OCI-LY7 (cell line): Measurements from ENCODE around the gene ETV5. TPM values are rescaled to one million over a fixed set of nuclear protein-coding genes. Genes with fewer than 3 reads are reported as not detected.
"Not testable (repeated sequence)": the region's sequence is repeated elsewhere in the genome, so short reads cannot be mapped to it uniquely, and the experiment has no call there.

Experiments used
- BruUV-seq: library from RNA; stranded (reverse); fragments of 400-500 nt; replicated peaks from 2 replicates; lab custom pipeline; 2021; lab: Mats Ljungman, UMichigan
- CTCF ChIA-PET: fragments of 300-600 bp; sonication (Branson Sonifier 250); formaldehyde crosslinking; loops from one replicate; lab custom pipeline; 2022; ENCODE audit warnings: antibody characterized with exemption; ENCODE audit not compliant: unreplicated experiment; lab: Charles Lee
- POLR2A ChIA-PET: fragments of 300-600 bp; sonication (Branson Sonifier 250); formaldehyde crosslinking; loops from one replicate; lab custom pipeline; 2022; ENCODE audit warnings: antibody characterized with exemption; lab: Charles Lee
- DNase-seq: peaks from one replicate; pipeline ENCODE4 v3.0.0-alpha.2; 2015; ENCODE audit warnings: low spot score
- H2AFZ ChIP-seq: fragments of 200-600 bp; sonication (generic), shearing (Covaris generic); 2 replicates; pipeline ENCODE4 v1.6.1; 2014; ENCODE audit warnings: mild to moderate bottlenecking, antibody characterized with exemption, low read length, moderate library complexity
- H3K27ac ChIP-seq: fragments of 200-600 bp; sonication (generic); 2 replicates; pipeline ENCODE4 v1.5.1; 2014; ENCODE audit warnings: mixed run types, low read depth, mild to moderate bottlenecking, moderate library complexity, low read length, inconsistent platforms; ENCODE audit not compliant: poor library complexity, severe bottlenecking
- H3K36me3 ChIP-seq: fragments of 200-600 bp; sonication (generic); 2 replicates; pipeline ENCODE4 v1.6.1; 2014; ENCODE audit warnings: mild to moderate bottlenecking, antibody characterized with exemption, low read length, moderate library complexity, mixed read lengths; ENCODE audit not compliant: insufficient read depth
- H3K4me1 ChIP-seq: fragments of 200-600 bp; sonication (generic); 2 replicates; pipeline ENCODE4 v1.5.1; 2014; ENCODE audit warnings: mild to moderate bottlenecking, low read length; ENCODE audit not compliant: insufficient read depth, poor library complexity, severe bottlenecking
- H3K4me2 ChIP-seq: fragments of 200-600 bp; sonication (generic); 2 replicates; pipeline ENCODE4 v1.6.1; 2014; ENCODE audit warnings: mild to moderate bottlenecking, low read length
- H3K4me3 ChIP-seq: fragments of 200-600 bp; sonication (generic); 2 replicates; pipeline ENCODE4 v1.5.1; 2014; ENCODE audit warnings: mild to moderate bottlenecking, low read depth, low read length; ENCODE audit not compliant: poor library complexity, severe bottlenecking
- H3K79me2 ChIP-seq: fragments of 200-600 bp; sonication (generic); 2 replicates; pipeline ENCODE4 v1.6.1; 2016; ENCODE audit warnings: low read depth, mild to moderate bottlenecking, low read length, moderate library complexity, mixed read lengths; ENCODE audit not compliant: insufficient read depth
- H3K9me2 ChIP-seq: fragments of 200-600 bp; sonication (generic); 2 replicates; pipeline ENCODE4 v1.6.1; 2016; ENCODE audit warnings: mild to moderate bottlenecking, low read length, mixed read lengths; ENCODE audit not compliant: insufficient read depth
- H3K9me3 ChIP-seq: fragments of 200-600 bp; sonication (generic); 2 replicates; pipeline ENCODE4 v1.6.1; 2014; ENCODE audit warnings: mild to moderate bottlenecking, mixed run types, low read length, mixed read lengths
- H4K20me1 ChIP-seq: fragments of 200-600 bp; sonication (generic); 2 replicates; pipeline ENCODE4 v1.6.1; 2014; ENCODE audit warnings: mild to moderate bottlenecking, antibody characterized with exemption, low read length, moderate library complexity, mixed read lengths; ENCODE audit not compliant: insufficient read depth
- CTCF ChIP-seq: fragments of 200-600 bp; sonication (generic); conservative IDR thresholded peaks from 2 replicates; pipeline ENCODE4 v1.5.1; 2014; ENCODE audit warnings: mild to moderate bottlenecking, antibody characterized with exemption, low read length, moderate library complexity, mixed read lengths
- EZH2phosphoT487 ChIP-seq: fragments of 200-600 bp; sonication (generic); IDR thresholded peaks from 2 replicates; pipeline ENCODE4 v1.6.1; 2018; ENCODE audit warnings: low read depth, borderline replicate concordance, mild to moderate bottlenecking, mixed run types, antibody characterized with exemption, low read length, moderate library complexity, mixed read lengths
- intact Hi-C: fragments of 100-400 bp; cut with micrococcal nuclease; formaldehyde crosslinking; loops from one replicate; pipeline ENCODE4 v1.10.0; 2022; ENCODE audit not compliant: unreplicated experiment
- total RNA-seq, 2 experiments: library from RNA; depleted of rRNA in 1 of 2; stranded (reverse); fragments of >200 nt in 1 of 2; shearing (Covaris generic) in 1 of 2; gene quantifications; 2 replicates each; pipeline ENCODE4 v1.2.3, GENCODE V29; 2014 to 2022

ETV5 gene
- total RNA-seq, 2 experiments from 2014 or later: 0.85 to 1.1 TPM

GRCh38 chr3:186019288-186019687 lies 89.6 kb downstream of the ETV5 start:
- H2AFZ ChIP-seq, H3K9me2 ChIP-seq, intact Hi-C loops, H3K36me3 ChIP-seq, DNase-seq, H3K79me2 ChIP-seq, H3K4me1 ChIP-seq, H4K20me1 ChIP-seq, H3K4me3 ChIP-seq, H3K27ac ChIP-seq, BruUV-seq, H3K9me3 ChIP-seq, H3K4me2 ChIP-seq, CTCF ChIA-PET: not testable (repeated sequence)
- POLR2A ChIA-PET: interaction anchor here (0.6 kb wide), 1 partner anchor 183 kb away, joined by 3 read pairs; no protein-coding TSS in a partner anchor

- no peaks in the 10 kb centered on the region for H3K79me2 ChIP-seq
- no peaks in the 10 kb centered on the region for H4K20me1 ChIP-seq
- no peaks in the 10 kb centered on the region for H3K36me3 ChIP-seq
- H3K4me1 ChIP-seq: no peaks in the 10 kb centered on the region
- DNase-seq: no peak
- TF ChIP-seq EZH2phosphoT487 (no peak), CTCF (no peak)
- ChIA-PET POLR2A (no interaction called here), CTCF (no interaction called here)
- no peak overlapping the region for H3K4me2 ChIP-seq
- intact Hi-C loops: no loop called here
- H2AFZ ChIP-seq: no peak overlapping the region
- H3K4me3 ChIP-seq: no peak overlapping the region
- H3K9me3 ChIP-seq: no peaks in the 10 kb centered on the region
- BruUV-seq: no TSS peak
- H3K27ac ChIP-seq: no peak overlapping the region
- H3K9me2 ChIP-seq: no peaks in the 10 kb centered on the region
These were observed 94.0 kb downstream of the ETV5 start for GRCh38 chr3:186014866-186015265.

GRCh38 chr3:186013312-186013711 lies 95.6 kb downstream of the ETV5 start:
- intact Hi-C loops: no loop called here
- Histone ChIP-seq H3K9me3 (no peaks in the 10 kb centered on the region), H3K79me2 (no peaks in the 10 kb centered on the region), H3K36me3 (no peaks in the 10 kb centered on the region), H3K4me3 (no peak overlapping the region), H3K27ac (no peak overlapping the region), H3K4me2 (no peak overlapping the region), H3K9me2 (no peaks in the 10 kb centered on the region), H3K4me1 (no peaks in the 10 kb centered on the region), H2AFZ (no peak overlapping the region), H4K20me1 (no peaks in the 10 kb centered on the region)
- no peak for DNase-seq
- TF ChIP-seq CTCF: no peak
- no peak for TF ChIP-seq EZH2phosphoT487
- no TSS peak for BruUV-seq
- ChIA-PET POLR2A (no interaction called here), CTCF (no interaction called here)
